HL-60 (cell line): ENCODE data around the gene EMP1.
A peak's percentile ranks its signal among the peaks of the same experiment; 100 is the strongest.

Source experiments
- DNase-seq, 2 experiments: peaks; one replicate each; pipeline ENCODE4 v3.0.0-alpha.2; 2010 to 2020; ENCODE audit warnings: low read depth in 1 of 2, low spot score in 1 of 2
- H3K27ac ChIP-seq: fragments of 250-450 bp; sonication (Bioruptor Pico); replicated peaks from 2 replicates; pipeline ENCODE4 v1.5.1; 2020; ENCODE audit warnings: mild to moderate bottlenecking, moderate library complexity
- H3K27me3 ChIP-seq: fragments of 250-450 bp; sonication (Bioruptor Pico); 2 replicates; pipeline ENCODE4 v1.5.1; 2021; ENCODE audit warnings: mild to moderate bottlenecking, moderate library complexity; ENCODE audit not compliant: insufficient read depth, poor library complexity, severe bottlenecking
- H3K4me3 ChIP-seq: replicated peaks from 2 replicates; pipeline ENCODE4 v1.5.1; 2011; ENCODE audit warnings: mild to moderate bottlenecking, control low read depth, low read length; ENCODE audit not compliant: insufficient read depth
- CTCF ChIP-seq: IDR thresholded peaks from one replicate; pipeline ENCODE4 v1.5.1; 2011; ENCODE audit warnings: low read length, control low read depth, inconsistent platforms; ENCODE audit not compliant: insufficient read depth
- GABPA ChIP-seq: IDR thresholded peaks from 2 replicates; pipeline ENCODE4 v1.6.1; 2012; ENCODE audit warnings: low read depth
- POLR2AphosphoS5 ChIP-seq: IDR thresholded peaks from 2 replicates; pipeline ENCODE4 v1.6.1; 2012; ENCODE audit warnings: low read depth
- REST ChIP-seq: IDR thresholded peaks from 2 replicates; pipeline ENCODE4 v1.6.1; 2012; ENCODE audit warnings: low read depth; ENCODE audit not compliant: insufficient replicate concordance
- SPI1 ChIP-seq: IDR thresholded peaks from 2 replicates; pipeline ENCODE4 v1.6.1; 2012; ENCODE audit warnings: low read depth, mild to moderate bottlenecking, borderline replicate concordance

EMP1 gene

GRCh38 chr12:13211191-13211858 is 14.8 kb downstream of the EMP1 start:
- TF ChIP-seq CTCF (no peak), POLR2AphosphoS5 (no peak), GABPA (no peak), SPI1 (no peak), REST (no peak)
- Histone ChIP-seq H3K27me3 (no peaks in the 10 kb centered on the region), H3K27ac (no peak overlapping the region), H3K4me3 (no peak overlapping the region)
- DNase-seq = no peak

- peak; percentile 15 to 70 for DNase-seq
- Histone ChIP-seq H3K27me3 (no peaks in the 10 kb centered on the region), H3K4me3 (no peak overlapping the region), H3K27ac (no peak overlapping the region)
- TF ChIP-seq CTCF (peak; percentile 65), POLR2AphosphoS5 (no peak)
These were observed 15.5 kb downstream of the EMP1 start for GRCh38 chr12:13211859-13212664.

GRCh38 chr12:13215056-13215455 is 18.5 kb downstream of the EMP1 start:
- Histone ChIP-seq H3K4me3 (no peak overlapping the region), H3K27ac (no peak overlapping the region), H3K27me3 (no peaks in the 10 kb centered on the region)
- TF ChIP-seq POLR2AphosphoS5 (no peak), REST (no peak), SPI1 (no peak), GABPA (no peak), CTCF (no peak)
- DNase-seq = no peak

- H3K4me3 ChIP-seq = no peak overlapping the region
- no peak for DNase-seq
- TF ChIP-seq REST (no peak), POLR2AphosphoS5 (no peak), SPI1 (no peak), CTCF (no peak), GABPA (no peak)
- H3K27ac ChIP-seq = no peak overlapping the region
- no peaks in the 10 kb centered on the region for H3K27me3 ChIP-seq
These were observed 22.1 kb downstream of the EMP1 start for GRCh38 chr12:13218641-13219040.
